Jurkat, Clone E6-1 (cell line): ENCODE data around the gene KIF26A.

Source experiments
- DNase-seq: peaks from one replicate; pipeline ENCODE4 v3.0.0-alpha.2; 2011; ENCODE audit warnings: low read depth, low spot score
- H3K4me3 ChIP-seq: 2 replicates; pipeline ENCODE4 v1.5.1; 2011; ENCODE audit warnings: mild to moderate bottlenecking, low read length, control low read depth, moderate library complexity

The KIF26A gene

DNA sequence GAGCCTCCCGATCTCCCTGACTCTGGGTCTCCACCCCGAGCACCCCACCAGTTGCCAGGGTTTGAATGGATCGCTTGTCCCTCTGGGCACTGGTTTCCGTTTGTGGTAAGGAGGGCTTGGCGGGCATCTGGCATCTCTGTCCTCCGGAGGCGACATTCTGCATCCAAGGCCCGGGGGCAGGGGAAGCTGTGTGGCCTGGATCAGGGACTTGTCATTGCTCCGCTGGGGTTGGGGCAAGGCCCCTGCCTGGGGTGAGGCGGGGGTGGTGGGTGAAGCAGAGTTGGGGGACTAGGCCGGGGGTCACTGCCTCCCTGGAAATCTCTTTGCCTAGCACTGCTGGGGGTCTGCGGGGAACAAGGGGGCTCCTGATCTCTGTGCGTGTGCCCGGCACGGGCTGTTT is 30.2 kb downstream of the KIF26A start:
- no peak for DNase-seq

GRCh38 chr14:104169005-104169698 is 30.8 kb downstream of the KIF26A start:
- no peak overlapping the region for H3K4me3 ChIP-seq
- DNase-seq, result no peak

More for the DNA sequence above, 30.2 kb downstream of the KIF26A start:
- H3K4me3 ChIP-seq, result no peak overlapping the region

DNA sequence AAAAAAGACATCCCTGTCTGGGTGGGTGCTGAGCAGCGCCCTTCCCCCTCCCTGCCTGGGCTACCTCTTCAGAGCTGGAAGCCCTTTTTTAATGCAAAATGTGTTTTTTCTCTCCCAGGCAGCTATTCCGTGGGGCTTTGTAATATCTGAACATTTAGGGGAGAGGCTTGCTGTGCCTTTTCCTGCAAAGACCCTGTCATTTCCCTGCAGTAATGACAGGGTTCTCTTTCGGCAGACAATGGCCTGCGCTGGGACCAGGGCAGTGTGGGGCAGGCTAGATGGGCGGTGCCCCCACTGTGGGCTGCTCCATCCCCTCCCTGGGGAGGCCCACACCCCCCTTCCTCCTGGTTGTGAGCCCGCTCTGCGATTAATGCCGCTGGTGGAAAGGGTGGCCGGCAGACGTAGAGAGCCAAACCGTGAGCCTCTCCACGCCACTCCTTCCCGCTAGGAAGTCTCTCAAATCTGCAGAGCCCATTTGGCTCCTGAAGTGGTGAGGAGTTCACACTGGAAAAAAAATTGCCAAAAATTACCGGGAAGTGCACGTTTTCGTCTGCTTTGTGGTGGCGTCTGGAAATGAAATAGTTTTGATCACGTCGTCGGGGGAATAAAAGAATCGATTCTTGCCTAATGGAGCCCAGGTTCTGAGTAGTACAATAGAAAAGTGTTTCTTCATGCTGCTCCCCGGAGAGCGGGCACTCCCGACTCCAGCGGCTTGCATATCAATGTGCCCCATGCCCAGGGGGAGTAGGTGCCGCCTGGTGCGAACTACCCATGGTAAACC is 31.5 kb downstream of the KIF26A start:
- DNase-seq, result no peak
- no peak overlapping the region for H3K4me3 ChIP-seq

DNA sequence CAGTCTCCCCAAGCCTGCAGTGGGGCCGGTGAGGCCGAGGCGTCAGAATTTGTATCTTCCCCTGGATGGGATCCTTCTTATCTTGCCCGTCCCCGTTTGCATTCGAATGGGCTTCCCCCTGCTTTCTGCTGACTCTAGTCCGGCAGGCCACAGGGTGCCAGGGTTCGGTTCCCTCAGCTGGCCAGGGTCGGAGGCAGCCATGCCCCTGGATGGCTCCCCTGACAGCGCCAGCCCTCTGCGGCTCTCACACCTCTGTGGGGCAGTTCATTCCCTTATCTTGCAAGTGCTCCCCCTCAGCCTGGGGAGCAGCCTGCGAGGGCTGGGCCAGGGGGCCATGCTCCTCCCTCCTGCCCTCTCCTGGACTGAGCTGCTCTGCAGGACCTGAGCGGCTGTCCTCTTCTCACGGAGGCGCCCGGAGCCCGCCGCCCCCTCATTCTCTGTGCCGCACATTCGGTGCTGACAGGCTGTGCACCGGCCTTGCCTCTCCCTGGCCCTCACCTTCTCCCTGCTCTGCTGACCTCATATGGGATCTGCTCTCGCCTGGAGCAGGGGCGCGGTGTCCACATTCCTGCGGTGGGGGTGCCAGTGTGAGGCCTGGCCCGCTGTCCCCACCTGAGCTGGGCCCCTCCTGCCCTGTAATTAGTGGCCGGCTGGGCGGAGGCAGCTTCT is 32.8 kb downstream of the KIF26A start:
- no peak overlapping the region for H3K4me3 ChIP-seq
- no peak for DNase-seq

DNA sequence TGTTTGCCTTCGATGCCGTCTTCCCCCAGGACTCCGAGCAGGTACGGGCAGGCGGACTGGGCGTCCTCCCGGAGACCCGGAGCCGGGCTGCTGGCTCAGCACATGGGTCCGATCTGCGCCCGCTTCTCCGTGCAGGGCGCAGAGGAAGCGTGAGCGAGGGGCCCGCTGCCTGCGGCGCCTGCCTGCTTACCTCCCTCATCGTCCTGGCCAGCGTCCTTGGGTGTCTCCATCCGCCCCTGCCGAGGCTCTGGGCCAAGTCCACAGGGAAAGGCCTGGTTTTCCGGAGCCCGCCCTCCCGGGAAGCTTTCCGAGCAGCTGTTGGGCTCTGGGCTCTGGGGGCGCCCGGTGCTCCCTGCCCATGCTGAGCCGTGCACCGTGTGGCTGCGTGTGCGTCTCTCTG is 33.5 kb downstream of the KIF26A start:
- DNase-seq, result no peak

GRCh38 chr14:104172349-104172748 is 34.0 kb downstream of the KIF26A start:
- H3K4me3 ChIP-seq, result no peak overlapping the region
- no peak for DNase-seq

More for the DNA sequence above, 33.5 kb downstream of the KIF26A start:
- H3K4me3 ChIP-seq, result no peak overlapping the region

GRCh38 chr14:104172880-104173279 is 34.5 kb downstream of the KIF26A start:
- DNase-seq, result no peak
- no peak overlapping the region for H3K4me3 ChIP-seq

GRCh38 chr14:104174051-104174450 is 35.7 kb downstream of the KIF26A start:
- no peak for DNase-seq
- no peak overlapping the region for H3K4me3 ChIP-seq

GRCh38 chr14:104175041-104175440 is 36.7 kb downstream of the KIF26A start:
- DNase-seq, result no peak
- H3K4me3 ChIP-seq, result no peak overlapping the region

- H3K4me3 ChIP-seq, result no peak overlapping the region
- no peak for DNase-seq
Measured at GRCh38 chr14:104175811-104176210, 37.4 kb downstream of the KIF26A start.

DNA sequence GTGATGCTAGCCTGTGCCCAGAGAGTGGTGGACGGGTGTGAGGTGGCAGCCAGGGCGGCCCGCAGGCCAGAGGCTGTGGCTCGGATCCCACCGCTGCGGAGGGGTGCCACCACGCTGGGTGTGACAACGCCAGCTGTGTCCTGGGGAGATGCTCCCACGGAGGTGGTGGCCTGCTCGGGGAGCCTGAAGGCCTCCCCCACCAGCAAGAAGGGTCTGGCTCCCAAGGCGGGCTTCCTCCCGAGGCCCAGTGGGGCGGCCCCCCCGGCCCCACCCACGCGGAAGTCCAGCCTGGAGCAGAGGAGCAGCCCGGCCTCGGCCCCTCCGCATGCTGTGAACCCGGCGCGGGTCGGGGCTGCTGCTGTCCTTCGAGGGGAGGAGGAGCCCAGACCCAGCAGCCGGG is 38.2 kb downstream of the KIF26A start:
- no peak overlapping the region for H3K4me3 ChIP-seq

GRCh38 chr14:104177411-104177810 is 39.0 kb downstream of the KIF26A start:
- DNase-seq, result no peak
- H3K4me3 ChIP-seq, result no peak overlapping the region

More for the DNA sequence above, 38.2 kb downstream of the KIF26A start:
- DNase-seq, result no peak

- no peak for DNase-seq
- H3K4me3 ChIP-seq, result no peak overlapping the region
Measured at GRCh38 chr14:104178279-104178678, 39.9 kb downstream of the KIF26A start.

DNA sequence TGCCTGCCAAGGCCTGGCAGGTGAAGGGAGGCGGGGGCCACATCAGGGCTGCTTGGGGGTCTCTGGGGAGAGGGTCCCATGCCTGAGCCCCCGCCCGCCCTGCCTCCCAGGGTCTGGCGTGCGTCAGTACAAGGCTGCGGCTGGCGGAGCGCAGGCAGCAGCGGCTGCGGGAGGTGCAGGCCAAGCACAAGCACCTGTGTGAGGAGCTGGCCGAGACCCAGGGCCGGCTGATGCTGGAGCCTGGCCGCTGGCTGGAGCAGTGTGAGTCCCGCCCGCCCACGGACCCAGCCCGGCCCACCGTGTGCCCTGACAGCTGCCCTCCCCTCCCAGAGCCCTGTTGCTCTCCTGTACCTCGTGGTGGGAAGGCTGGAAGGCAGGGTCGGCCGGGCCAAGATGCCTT is 40.7 kb downstream of the KIF26A start:
- H3K4me3 ChIP-seq, result no peak overlapping the region
- DNase-seq, result no peak

DNA sequence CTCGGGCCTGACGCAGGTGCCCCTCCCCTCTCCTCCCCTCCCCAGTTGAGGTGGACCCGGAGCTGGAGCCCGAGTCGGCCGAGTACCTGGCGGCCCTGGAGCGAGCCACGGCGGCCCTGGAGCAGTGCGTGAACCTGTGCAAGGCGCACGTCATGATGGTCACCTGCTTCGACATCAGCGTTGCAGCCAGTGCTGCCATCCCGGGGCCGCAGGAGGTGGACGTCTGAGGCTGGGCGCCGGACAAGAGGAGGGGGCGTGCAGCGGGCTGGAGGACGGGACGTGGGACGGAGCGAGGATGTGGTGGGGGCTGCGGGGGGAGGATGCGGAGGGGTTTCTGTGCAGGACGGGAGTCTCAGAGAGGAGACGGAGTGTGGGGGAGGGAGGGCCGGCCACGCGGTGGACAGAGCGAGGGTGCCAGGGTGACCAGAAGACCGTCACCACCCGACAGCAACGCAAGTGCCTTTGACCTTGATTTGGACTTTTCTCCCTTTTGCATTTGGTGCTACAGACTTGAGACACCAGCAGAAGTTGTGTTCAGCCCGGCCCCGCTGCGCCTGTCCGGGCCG is 41.3 kb downstream of the KIF26A start:
- no peak overlapping the region for H3K4me3 ChIP-seq
- DNase-seq, result no peak

DNA sequence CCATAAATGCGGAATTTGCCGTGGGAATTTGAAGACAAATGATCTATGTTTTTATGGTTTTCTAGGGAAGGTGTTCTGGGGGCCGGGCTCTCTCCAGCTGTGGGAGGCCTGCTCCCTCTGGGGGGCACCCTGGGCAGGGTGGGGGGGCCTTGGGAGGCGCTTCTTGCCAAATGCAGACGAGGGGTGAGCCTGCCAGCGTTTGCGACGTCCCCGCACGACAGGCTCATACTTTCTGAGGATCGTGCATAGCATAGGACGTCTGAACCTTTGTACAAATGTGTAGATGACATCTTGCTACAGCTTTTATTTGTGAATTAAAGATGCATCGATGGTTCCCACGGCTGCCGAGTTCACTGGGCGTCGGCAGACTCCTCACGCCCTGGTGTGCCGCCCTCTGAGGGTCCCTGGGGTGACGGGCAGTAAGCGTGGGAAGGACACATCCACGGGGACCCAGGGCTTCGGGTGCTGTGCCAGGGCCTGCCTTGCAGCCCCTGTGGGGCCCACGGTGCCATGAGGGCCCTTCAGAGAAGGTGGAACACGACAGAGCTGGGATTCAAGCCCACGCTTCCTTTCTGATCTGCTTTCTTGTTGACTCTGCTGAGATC is 42.3 kb downstream of the KIF26A start:
- no peak overlapping the region for H3K4me3 ChIP-seq
- DNase-seq, result no peak

DNA sequence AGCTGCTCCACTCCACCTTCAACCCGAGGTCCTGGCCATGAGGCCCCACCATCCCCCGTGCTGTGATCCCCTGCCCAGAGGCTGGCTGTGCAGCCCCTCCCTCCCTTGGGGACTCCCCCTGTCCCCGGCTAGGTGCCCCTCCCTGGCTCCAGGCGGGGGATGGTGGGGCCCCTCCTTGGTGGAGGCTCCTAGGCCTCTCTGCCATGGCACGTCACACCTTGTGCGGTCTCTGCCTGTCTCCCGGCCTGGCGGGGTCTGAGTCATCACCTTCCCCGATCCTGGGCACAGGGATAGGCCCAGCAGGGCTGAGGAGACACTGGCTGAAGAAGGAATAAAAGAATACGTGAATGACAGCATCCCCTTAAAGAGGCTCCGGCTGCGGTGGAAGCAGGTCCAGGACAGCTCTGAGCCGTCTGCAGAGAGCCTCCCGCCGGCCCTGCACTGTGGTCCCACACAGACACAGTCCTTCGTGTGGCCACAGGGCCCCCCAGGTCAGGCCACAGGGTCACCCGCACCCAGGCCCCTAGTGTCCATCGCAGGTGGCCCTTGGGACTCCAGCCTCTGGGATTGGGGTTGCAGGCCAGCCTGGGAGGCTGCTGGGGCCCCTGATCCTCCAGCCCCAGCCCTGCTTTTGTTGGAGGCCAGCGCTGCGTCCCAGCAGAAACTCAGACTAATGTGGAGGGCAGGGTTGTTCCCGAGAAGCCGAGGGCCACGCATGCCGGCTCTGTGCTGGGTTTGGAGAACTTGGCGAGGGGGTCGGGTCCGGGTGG is 43.6 kb downstream of the KIF26A start:
- DNase-seq, result no peak
- H3K4me3 ChIP-seq, result no peak overlapping the region

GRCh38 chr14:104182857-104183425 is 44.6 kb downstream of the KIF26A start:
- H3K4me3 ChIP-seq, result no peak overlapping the region
- DNase-seq, result no peak
